Urothelium cell line (cell line): ENCODE measurements around the gene SPECC1.
"Not testable (repeated sequence)": the region's sequence is repeated elsewhere in the genome, so short reads cannot be mapped to it uniquely, and the experiment has no call there.

Experiments
- DNase-seq: peaks from one replicate; pipeline ENCODE4 v3.0.0; 2011; ENCODE audit warnings: low spot score, mixed read lengths
- FAIRE-seq: peaks from 2 replicates; lab custom pipeline; 2011; peaks lifted over from hg19 to GRCh38; lab: Jason Lieb, UNC

The SPECC1 gene

DNA sequence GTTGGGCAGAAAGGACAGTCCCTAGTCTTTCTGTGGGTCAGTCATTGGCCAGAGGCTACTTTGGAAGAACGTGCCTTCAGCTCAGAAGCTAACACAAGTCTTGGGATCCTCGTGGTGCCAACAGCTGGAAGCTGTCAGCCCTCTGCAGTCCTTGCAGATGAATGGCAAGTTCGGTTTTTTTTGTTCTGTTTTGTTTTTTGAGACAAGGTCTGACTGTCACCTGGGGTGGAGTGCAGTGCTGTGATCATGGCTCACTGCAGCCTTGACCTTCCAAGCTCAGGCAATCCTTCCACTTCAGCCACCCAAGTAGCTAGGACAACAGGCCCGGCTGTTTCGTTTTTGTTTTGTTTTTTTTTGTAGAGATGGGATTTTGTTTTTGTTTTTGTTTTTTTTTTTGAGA is 149.4 kb downstream of the SPECC1 start:
- DNase-seq (no peak), FAIRE-seq (no peak)

DNA sequence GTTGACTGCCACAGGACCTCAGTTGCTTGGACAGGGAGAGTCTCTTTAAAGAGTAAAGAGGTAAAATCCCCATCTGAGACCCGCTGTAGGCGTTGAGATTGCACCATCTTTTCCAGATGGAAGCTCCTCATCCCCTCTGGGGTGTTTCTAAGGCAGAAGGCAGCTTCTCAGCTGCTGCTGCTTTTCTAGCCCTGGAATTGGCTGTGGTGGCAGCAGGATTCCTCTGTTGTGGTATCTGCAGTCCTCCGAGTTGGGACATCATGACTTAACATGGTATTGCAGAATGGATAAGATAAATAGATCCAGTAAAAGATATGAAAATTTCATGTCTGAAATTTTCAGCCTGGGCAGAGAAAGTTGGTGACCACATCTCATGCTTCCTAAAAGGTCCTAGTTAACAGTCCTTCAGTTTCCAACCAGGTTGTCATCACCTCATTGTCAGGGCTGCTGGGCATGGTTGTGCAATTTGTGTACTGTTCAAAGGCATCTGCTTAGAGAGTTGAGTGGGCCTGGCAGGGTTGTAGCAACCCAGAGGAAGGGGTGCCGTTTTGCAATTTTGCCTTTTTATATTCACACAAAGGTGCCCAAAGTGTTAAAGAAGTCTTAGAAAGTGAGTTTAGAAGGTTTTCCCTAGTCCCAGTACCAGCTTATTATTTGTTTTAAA is 150.4 kb downstream of the SPECC1 start:
- DNase-seq, result no peak

DNA sequence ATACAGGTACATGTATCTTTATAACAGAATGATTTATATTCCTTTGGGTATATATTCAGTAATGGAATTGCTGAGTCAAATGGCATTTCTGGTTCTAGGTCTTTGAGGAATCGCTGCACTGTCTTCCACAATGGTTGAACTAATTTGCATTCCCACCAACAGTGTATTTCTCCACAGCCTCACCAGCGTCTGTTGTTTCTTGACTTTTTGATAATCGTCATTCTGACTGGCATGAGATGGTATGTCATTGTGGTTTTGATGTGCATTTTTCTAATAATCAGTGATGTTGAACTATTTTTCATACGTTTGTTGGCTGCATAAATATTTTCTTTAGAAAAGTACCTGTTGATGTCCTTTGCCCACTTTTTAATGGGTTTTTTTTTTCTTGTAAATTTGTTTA is 156.4 kb downstream of the SPECC1 start:
- FAIRE-seq, DNase-seq: not testable (repeated sequence)

More for the DNA sequence above, 150.4 kb downstream of the SPECC1 start:
- FAIRE-seq, result no peak

DNA sequence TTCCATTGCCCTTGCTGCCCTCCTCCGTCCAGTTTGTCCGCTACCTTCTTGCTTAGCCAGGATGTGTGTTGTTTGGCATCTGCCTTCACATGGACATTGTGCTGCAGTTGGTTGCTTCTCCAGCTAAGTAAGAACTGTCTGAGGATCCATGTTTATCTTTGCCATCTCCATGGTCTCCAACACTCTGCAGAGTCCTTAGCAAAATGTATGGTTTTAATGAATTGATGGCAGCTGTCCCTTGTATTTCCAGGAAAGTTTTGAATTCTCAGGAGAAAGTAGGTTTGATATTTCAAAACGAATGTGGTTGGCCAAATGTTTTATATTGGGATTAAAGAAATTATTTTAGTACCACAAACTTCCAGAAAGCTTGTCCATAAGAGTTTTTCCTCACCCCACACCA is 160.9 kb downstream of the SPECC1 start:
- DNase-seq (no peak), FAIRE-seq (no peak)

DNA sequence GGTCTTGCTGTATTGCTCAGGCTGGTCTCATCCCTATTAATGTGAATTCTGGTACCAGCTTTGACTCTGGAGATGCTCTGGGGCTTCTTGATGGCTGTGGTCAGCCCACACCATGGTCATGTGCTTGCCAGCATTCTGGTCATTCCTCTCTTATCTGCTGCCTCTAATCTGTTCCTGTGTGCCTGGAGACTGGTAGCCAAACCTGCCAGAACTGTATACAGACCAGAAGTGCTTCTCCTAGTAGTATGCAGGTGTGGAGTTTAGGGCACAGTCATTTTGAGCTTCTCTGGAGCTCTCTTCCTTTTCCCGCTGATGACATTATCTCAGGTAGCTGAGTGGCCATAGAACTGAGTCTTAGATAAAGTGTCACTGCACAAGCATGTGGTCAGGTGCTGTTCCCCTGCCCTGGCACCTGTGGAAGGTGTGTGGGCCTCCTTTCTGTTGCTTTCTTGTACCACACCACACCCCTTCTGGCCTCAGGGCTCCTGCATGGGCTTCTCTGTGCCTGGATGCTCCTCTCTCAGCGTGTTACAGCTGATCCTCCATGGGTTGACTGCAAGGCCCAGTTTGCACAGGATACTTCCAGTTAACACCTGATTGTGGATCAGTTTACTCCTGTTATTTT is 162.7 kb downstream of the SPECC1 start:
- no peak for FAIRE-seq
- DNase-seq, result no peak

DNA sequence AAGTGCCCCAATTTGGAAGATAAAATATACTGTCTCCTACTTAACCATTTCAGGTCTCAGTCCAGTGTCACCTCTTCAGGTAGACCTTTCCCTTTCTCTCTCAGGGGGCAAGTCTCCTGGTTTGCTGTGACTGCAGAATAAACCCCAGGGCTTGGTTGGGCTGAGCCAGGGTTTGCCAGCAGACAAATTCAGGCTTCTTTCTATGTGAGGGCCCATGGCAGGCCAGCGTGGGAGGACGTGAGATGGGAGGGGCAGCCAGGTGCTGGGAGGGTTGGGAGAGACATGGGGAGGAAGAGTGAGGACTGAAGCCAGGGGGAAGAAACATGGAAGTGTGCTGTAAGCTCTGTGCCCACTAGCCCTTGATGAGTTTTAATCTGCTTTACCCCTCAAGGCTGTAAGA is 163.2 kb downstream of the SPECC1 start:
- FAIRE-seq, result no peak
- DNase-seq, result no peak

DNA sequence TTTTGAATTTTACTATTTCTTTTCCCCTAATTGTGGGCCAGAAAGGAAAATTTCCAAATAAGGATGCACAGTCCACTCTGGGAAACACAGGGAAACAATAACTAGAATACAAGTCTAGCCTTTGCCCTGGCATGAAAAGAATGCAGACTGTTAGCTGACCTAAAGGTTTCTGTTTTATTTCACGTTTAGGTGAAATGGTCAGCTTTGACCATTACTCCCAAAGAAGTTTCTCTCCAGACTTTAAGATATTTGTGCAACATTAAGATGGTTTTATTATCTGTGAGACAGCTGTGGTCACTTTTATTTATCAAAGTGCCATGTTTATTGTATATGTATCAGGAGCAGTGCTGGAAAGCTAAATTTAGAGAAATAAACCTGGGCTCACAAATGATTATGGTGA is 163.9 kb downstream of the SPECC1 start:
- DNase-seq (no peak), FAIRE-seq (no peak)

DNA sequence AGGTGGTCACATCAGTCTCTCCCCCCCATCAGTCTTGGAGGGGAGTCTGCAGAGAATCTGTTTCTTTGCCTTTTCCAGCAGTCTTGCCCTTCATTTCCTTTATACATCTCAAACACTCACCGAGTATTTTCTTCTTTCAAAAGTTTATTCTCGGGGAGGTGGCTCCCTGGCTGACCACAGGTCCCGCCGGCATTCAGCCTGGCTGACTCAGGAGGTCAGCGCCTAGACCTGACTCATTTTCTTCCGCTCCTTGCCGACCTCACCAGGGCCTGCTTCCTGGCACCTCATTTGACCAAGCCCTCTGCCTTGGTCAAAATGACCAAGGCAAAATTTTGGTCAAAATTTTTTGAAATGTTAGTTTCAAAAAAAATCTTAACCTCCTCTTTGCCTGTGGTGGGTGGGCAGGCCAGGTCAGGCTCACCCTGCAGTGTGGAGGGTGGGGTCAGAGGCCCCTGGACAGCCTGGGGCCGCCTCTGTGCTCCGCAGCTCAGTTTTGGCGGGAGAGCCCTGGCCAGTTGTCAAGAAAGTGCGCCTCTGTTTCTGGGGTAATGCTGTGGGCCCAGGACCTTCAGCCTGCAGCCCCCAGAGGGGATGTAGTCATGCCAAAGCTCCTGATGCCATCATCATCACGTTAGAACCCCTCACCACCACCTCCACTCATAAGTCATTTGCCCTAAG is 165.6 kb downstream of the SPECC1 start:
- FAIRE-seq, result no peak
- peak; percentile 58 for DNase-seq

DNA sequence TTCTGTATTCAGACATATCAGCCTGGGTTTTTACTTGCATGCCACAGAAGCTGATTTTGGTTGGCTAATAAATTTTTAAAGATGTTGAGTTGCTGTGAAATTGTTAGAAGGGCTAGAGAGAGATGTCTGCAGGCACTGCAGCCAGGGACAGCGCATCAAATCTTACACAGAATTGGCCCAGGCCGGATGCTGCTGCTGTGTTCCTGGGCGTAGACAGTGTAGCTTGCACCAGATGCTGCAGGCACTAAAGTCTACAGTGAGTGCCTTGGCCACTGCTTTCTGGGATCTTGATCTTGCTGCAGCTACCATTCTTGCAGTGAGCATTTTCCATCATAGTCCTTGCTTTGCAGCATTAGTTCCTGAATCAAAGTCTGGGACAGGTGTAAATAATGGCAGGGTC is 169.9 kb downstream of the SPECC1 start:
- no peak for FAIRE-seq
- DNase-seq, result no peak

DNA sequence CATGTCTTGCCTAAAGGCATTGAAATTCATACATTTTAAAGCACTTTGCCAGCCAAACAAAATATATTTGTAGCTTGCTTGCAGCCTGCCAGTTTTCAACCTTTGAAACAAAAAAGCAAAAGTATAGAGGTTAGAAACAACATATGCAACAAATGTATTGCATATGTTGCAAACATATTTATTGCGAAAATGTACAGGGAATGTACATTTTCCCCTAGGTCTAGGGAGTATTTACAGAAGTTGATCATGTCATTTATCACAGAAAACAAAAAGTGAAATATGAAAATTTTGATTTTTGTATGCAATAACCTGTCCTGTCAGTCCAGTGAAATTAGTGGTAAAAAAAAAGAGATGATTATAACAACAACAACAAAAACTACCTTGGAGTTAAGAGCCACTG is 171.5 kb downstream of the SPECC1 start:
- no peak for DNase-seq
- FAIRE-seq, result no peak

DNA sequence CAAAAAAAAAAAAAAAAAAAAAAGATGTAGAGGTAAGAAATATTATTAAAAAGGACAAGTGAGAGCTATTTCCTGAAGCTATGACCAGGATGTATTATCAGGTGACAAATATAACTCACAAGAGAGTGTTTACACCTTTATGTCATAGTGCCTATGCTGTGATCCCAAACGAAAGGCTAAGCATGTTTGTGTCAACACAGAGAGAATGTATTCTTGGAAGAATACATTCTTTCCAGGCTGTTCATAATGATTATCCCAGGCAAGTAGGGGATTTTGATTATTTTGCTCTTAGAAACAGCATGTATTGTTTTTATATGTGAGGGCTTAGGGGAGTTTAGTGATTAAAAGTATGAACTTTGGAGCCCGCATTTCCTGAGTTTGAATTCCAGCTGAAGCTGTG is 175.0 kb downstream of the SPECC1 start:
- FAIRE-seq, result no peak
- DNase-seq, result no peak

DNA sequence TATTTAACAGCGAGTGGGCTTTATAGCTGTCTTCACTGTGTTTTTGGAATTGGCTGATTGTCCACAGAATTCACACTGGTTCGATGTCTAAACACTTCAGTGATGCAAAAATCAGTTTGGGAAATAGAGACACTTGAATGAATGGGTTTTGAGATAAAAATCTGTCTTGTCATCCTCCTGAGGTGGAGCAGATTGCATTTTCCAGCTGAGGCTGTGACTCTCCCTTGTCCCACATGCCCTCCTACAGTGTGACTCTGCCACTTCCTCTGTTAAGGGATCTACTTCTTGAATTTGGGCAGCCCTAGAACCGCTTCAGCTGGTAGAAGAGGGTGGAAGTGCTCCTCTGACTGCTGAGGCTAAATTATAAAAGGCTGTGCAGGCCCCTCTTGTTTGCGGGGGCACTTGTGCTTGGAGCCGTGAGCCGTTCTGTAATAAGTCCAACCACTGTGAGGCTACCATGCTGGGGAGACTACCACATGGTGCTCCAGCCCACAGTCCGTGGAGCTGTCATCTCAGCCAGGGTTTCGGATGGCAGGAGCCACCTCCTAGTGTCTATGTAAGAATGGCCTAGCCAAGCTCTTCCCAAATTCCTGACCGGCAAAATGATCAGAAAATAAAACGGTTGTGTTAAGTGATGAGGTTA is 175.9 kb downstream of the SPECC1 start:
- FAIRE-seq (no peak), DNase-seq (no peak)

DNA sequence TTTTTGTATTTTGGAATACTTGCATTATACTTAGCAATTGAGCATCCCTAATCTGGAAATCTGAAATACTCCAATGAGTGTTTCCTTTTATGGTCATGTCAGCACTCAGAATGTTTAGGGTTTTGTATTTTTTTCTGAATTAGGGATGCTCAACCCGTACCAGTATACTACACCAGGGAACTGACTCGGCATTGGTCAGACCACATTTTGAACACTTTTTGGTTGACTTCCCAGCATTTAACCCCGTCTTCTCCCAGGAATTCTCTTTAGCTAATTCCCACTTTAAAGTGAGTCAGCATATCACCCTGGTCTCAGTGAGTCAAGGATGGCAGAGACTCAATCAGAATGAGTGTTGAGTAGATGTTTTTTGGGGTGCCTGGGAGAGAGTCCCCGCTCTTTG is 177.9 kb downstream of the SPECC1 start:
- DNase-seq (no peak), FAIRE-seq (no peak)

DNA sequence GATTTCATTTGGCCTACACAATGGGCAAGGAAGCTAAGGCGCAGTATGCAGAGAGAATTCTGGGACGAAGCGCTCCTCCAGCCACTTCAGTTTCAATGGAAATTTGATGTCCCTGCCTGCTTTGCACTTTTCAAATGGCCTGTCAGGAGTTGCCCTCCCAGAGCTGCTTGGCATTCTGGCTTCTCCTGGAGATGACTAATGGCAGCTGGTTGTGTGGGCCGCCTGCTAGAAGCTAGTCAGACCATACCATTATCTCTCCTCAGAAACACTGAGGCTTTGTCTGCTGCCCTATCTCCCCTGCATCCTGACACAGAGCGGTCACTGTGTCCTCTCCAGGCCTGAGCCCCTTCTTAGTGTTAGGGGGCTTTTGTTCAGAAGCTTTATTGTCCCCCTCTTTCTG is 180.1 kb downstream of the SPECC1 start:
- DNase-seq (peak; percentile 48), FAIRE-seq (no peak)

DNA sequence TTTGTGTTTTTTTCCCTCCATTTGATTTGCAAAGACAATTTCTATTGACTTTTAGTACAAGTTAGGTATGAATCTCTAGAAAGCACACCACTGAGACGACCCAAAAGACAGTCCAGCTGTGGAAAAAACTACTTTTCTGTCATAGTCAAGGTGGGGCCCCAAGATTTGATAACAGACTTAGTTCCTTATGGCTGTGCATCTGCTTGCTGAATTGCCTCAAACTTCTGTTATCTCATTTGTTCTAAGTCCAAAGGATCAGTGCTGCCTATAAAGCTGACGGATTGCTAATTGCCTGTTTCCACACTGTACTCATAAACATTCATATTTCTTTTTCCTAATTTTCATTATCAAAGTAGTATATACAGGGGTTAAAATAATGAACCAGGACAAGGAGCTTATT is 180.8 kb downstream of the SPECC1 start:
- FAIRE-seq (no peak), DNase-seq (no peak)

DNA sequence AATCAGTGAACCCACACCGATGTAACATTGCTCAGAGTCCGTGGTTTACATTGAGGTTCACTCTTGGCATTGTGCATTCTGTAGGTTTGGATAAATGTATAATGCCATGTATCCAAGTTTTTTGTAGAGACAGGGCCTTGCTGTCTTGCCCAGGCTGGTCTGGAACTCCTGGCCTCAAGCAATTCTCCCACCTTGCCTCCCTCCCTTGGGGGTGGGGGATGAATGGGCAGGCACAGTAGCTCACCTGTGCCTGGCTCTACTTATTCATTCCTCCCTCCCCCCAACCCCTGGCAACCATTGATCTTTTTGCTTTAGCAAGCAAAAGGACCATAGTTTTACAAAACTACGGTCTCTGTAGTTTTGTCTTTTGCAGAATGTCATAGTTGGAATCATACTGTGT is 181.4 kb downstream of the SPECC1 start:
- FAIRE-seq (no peak), DNase-seq (no peak)

DNA sequence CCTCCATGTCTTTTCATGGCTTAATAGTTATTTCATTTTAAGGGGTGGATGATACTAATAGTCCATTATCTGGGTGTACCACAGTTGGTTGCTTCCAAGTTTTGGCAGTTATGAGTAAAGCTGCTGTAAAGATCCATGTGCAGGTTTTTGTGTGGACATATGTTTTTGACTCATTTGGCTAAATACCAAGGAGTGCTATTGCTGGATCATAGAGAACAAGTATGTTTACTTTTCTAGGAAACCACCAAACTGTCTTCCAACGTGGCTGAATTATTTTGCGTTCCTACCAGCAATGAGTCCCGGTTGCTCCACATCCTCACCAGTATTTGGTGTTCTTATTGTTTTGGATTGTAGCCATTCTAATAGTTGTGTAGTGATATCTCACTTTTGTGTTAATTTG is 181.9 kb downstream of the SPECC1 start:
- FAIRE-seq, result no peak
- no peak for DNase-seq

DNA sequence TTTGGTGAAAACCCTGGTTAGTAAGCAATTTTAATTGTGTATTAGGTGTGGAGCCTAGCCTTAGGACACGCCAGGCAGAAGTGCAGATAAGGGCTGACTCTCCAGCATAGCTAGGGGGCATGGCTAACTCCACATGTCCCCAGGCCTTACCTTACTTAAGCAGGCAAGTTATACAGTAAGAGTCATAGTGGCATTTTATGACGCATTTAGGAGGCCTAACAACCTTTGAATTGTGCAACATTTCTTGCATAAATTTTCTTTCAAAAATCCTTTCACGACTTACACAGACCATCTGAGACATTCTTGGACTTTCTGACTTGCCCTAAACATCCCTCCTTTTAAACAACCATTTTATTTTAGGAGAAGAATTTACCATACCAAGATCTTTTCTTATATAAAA is 187.1 kb downstream of the SPECC1 start:
- not testable (repeated sequence) for DNase-seq, FAIRE-seq

DNA sequence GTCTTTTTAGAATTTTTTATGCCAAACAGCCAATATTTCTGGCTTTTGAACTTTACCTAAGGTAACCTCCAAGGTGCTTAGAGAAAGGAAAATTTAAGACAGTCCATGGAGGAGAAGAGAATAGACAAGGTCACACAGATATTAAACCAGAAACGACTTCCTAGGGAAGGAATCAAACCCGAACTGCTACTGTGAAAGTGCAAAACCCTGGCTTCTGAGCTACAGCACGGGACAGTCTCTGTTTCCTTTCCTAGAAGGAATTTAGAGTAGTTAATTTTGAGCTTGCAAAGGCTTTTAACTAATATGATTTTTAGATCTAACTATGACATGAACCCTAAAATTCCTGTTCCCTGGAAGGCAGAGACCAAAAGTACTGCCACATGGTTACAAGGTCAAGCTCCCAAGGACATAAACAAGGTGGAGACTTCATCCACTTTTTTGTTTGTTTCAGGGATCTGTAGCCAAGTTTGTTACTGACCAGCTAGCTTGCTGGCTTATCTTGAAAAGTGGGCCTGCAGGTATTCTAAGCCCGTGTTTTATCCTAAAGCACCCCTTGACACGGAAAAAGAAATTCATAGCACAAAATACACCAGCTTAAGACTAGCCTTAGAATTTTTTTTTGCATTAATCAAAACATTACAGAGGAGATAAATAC is 188.2 kb downstream of the SPECC1 start:
- DNase-seq, result no peak
- FAIRE-seq, result no peak

DNA sequence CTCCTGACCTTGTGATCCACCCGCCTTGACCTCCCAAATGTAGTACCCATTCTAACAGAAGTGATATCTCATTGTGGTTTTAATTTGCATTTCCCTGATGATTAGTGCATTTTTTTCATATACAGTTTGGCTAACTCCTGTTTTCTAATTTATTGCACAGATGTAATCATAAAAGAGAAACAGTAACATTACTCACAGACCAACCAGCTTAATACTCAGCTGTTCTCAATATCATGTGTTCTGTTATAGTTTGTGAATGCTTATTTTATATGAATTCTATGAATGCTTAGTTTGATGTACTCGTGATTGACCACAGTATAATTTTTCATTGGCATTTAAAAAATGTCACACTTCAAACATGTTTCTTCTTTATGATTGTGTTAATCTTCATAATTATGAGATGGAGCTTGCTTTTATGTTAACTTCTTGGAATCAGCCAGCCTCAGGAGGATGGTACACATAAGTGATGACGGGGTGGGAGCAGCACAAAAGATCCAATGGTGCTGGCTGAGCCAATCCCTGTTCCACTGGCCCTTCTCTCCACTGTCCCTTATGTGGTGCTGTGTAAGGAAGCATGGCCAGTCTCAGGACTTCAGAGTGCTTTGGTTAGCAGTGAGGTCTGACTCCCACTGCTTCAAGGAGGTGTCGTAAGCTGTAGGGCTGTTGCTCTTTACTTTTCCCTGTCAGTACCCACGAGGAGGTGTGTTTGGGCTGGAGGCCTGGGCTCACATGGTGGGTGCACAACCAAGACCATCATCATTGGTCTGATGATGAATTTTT is 191.0 kb downstream of the SPECC1 start:
- DNase-seq (no peak), FAIRE-seq (peak; percentile 56)
